GM19238 (cell line): ENCODE data around the gene CRYAB.
"Not testable (repeated sequence)": the region's sequence is repeated elsewhere in the genome, so short reads cannot be mapped to it uniquely, and the experiment has no call there.

Source experiments
- DNase-seq: peaks from one replicate; pipeline ENCODE4 v3.0.0; 2011; ENCODE audit warnings: low spot score; ENCODE audit not compliant: insufficient read length

The CRYAB gene

DNA sequence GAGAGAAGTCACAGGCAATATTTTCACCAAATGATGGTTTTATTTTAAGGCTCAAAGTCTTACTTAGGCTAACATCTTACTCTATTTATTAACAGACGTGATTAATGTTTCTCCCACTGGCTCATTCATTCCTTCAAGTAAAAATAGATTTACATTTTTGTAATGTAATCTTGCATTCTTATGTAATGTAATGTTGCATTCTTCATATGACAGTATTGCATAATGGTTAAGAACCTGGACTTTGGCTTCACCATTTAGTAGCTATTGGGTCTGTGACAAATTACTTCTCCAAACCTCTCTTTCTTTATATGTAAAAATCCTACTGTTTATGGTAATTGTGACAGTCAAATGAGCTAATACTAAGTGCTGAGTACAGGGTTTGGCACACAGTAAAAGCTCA, 22.3 kb upstream of the CRYAB start:
- DNase-seq: no peak

DNA sequence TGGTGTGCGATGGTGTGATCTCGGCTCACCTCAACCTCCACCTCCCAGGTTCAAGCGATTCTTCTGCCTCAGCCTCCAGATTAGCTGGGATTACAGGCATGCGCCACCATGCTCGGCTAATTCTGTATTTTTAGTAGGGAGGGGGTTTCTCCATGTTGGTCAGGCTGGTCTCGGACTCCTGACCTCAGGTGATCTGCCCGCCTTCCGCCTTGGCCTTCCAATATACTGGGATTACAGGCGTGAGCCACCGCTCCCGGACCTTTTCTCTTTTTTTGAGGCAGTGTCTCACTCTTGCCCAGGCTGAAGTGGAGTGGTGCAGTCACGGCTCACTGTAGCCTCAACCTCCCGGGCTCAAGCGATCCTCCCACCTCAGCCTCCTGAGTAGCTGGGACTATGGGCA, 21.6 kb upstream of the CRYAB start:
- not testable (repeated sequence) for DNase-seq

DNA sequence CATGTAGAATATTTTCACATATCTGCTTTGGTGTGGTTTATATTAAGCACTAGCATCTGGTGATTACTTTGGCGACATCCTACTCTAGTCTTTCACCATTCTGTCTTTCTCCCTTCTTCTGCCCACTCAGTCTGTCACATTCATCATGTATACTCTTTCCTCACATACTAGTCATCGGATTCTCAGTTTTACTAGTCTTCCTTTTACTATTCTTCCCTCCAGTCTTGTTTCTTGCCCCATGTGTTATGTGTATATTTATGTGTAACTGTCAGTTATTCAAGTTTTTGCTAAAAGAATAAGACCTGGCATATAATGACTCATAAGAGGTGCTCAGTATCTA, 21.0 kb upstream of the CRYAB start:
- no peak for DNase-seq

DNA sequence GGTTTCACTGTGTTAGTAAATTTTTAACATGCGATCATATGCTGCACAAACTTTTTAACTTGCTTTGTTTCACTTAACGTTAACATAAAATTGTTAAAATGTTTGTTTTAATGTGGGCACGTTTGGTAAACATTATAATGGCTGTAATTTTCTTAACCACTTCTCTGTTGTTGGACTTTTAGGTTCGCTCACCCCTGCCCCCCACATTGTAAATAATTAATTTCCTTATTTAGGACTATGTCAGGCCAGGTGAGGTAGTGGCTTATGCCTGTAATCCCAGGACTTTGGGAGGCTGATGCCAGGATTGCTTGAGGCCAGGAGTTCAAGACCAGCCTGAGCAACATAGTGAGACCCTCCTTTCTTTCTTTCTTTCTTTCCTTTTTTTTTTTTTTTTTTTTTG, 18.9 kb upstream of the CRYAB start:
- no peak for DNase-seq

DNA sequence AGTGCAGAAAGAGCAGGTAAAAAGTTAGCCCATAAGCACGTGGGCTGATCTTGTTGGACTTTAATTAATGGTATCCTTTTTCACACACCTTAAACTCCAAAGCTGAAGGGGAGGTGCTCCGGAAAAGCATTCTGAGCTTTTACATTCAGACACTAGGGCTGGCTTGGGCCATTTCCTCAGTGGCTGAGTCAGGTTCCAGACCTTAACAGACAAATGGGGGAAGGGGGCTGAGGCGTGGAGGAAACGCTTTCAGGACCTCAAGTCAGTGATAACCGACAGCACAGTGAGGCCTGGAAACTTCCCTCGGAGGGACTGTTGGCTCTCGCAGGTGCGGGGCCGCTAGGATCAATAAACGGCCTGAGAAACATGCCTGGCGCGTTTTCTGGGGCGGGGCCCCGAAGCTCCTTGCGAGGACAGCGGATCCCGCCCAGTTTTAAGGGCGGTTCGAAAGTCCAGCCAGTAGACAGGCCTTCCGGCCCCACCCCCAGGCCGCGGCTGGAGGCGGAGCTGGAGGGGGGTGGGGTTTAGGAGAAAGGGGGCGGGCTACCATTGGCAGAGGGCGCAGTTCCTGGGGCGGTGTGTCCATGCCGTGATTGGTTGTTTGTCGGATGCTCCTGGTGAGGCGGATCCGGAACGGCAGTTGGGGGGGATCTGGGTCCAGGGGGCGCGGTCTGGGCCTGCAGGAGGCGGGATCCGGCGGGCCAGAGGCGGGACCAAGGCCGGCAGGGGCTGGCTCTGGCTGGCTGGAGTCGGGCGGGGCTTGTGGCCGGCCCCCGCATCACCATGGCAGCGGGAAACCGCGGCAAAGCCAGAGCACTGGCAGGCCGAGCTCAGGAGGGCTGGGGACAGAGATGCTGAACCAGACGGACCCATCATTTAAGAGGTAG, 15.2 kb upstream of the CRYAB start:
- peak; percentile 93 for DNase-seq

DNA sequence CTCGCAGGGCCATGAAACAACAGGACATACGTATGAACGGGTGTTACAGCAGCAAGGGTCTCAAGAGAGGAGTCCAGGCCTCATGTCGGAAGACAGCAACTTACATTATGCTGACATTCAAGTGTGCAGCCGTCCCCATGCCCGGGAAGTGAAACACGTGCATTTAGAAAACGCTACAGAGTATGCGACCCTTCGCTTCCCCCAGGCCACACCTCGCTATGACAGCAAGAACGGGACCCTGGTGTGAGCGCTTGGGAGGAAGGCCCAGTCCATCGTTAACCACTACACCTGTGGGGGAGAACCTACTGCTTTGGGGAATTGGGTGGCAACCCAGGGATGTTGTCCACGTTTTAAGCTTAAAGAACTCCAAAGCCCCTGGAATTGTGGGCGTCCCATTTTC, 14.4 kb upstream of the CRYAB start:
- no peak for DNase-seq

DNA sequence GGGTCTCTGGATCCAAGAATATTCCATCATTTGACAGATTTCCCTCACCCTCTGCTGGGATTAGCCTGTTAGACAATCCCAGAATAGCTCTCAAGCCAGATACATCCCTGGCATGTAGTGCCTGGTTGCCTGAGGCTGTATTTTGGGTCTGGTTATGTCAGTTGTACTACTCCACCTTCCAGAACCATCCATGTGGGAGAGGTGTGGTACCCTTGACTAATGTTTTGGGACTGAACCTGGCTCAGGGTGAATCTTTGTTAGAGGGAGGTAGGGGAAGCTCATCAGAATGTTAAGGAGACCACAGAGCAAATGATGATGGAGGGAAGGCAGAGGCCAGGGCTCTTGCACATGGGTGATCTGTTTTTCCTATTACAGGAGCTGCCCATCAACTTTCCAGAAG, 12.4 kb upstream of the CRYAB start:
- no peak for DNase-seq

DNA sequence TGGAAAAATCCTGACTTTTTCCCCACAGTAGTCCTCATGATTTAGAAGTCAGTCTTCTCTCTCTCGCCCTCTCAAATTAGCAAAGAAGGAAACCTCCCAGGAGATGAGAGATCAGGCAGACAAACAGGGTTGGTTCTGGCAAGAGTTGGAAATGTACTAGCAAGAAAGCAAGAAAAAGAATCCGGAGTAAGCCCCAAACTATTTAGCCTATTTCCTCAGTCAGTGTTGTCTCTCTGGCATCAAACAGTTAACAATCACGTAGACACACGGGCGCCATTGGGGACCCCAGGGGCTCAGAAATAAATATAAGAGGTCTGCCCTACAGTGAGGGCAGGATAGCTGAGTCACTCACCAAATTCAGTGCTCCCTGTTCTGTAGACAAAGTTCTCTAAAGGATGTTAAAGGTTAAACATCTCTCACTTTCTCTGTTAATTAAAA, 11.8 kb upstream of the CRYAB start:
- no peak for DNase-seq

DNA sequence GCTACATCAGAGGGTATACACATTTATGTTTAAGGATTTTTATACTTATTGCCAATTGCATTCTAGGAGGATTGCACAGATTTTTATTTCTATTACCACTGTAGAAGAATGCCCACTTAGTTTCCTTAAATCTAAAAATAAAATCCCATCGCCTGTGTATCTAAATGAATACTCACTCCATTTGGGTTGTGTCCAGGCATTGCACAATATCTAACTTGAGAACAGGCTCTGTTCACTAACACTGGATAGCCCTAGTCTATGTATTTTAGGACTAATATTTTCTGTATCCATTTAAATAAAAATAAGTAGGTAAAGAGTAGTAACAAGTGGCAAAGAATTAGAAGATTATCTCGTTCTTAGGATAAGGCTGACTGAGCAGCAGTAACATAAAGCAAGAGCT, 11.2 kb upstream of the CRYAB start:
- DNase-seq: no peak

DNA sequence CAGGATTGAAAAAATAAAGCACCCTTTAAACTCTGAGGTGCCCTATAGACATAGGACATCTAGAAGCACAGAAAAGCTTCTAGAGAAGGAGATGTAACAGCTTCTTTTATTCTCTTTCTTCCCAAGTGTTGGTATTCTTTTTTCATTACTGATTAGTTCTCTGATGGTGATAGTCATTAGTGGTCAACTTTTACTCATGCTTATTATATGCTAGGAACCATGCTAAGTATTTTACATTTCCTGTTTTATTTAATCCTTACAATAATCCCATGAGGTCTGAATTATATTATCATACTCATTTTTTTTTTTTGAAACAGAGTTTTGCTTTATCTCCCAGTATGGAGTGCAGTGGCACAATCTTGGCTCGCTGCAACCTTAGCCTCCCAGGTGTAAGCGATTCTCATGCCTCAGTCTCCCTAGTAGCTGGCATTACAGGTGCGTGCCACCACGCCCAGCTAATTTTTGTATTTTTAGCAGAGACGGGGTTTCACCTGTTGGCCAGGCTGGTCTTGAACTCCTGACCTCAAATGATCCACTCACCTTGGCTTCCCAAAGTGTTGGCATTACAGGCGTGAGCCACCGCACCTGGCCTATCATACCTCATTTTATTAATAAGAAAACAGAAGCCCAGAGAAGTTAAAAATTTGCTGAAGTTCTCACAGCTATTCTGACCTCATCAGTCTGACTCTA, 10.1 kb upstream of the CRYAB start:
- DNase-seq: no peak

DNA sequence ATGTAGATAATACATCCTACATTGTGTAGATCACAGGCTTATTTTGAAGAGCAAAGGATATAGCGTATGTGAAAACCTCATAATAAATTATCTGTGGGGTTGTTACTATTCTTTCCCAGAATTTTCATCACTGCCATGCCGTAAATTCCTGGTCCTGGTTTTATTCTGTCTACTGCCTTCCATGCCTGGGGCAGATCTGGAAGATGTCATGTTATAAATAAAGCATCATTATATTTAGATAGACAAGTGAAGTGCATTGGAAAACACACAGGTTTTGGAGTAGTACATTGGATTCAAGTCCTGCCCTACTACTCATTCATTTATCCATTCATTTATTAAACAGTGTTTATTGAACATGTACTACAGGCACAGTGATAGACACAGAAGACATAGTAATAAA, 9.3 kb upstream of the CRYAB start:
- DNase-seq: no peak

DNA sequence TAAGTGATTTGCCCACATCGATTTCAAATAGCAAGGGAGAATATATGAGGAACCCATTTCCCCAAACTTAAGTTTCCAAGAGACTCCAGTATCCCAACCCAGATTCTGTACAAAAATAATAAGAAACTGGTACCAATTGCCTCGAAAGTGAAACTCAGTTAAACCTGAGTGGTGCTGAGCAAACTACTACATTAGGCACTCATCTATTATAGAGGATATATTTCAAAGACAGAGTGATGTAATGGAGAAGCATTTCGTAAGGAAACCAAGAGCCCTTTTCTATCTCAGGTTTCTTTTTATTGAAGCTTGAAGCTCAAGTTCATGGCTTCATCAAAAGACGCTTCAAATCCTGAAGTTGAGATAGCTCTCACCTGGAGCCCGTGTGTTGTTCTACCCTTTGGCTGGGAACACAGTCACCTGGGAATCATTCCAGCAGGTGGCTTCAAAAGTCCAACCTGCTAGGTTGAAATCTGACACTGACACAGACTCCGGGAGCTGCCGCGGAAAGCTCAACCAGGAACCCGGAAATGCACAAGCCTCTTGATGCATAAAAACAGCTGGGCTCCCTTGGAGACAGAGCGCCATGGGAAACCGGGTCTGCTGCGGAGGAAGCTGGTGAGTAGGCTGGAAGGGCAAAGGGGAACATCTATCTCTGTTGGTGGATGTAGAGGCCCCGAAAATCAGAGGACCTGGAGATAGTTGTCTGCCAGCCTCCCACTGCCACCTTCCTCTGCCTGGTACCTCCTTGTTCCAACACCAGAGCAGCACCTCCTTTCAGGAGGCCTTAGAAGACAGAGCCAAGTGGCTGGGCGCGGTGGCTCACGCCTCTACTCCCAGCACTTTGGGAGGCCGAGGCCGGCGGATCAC, 7.1 kb upstream of the CRYAB start, which contains the start of gene C11orf52:
Gene C11orf52 (plus strand): TSS at position 524 of the 867 bp plus-strand sequence. CDS start 60 bp downstream, at position 584.
- DNase-seq: no peak

DNA sequence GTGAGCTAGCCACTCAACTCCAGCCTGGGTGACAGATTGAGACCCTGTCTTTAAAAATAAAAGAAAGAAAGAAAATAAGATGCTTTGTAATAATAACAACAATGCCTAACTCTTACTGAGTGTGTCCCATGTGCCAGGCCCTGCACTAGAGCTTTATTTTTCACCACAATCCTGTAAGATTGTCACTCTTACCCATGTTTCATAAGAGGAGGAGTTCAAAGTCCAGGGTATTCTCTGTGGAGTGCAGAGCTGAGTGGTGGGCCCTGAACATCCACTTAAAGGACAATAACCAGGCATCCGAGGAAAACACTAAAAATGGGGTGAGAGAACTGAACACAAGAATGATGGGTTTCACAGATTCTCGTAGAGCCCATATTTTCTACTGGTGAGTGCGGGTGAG, 6.2 kb upstream of the CRYAB start:
- DNase-seq: no peak

DNA sequence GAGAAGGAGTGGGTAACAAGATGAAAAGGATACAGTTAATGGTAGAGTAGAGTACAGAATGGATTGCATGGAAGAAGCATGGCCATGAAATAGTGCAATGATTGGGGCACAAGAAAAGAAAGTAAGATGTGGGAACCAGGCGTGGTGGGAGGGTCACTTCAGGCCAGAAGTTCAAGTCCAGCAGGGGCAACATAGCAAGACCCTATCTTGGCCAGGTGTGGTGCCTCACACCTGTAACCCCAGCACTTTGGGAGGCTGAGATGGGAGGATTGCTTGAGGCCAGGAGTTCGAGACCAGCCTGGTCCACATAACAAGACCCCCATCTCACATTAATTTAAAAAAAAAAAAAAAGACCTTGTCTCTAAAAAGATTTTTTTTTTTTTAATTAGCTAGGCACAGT, 5.7 kb upstream of the CRYAB start:
- no peak for DNase-seq

DNA sequence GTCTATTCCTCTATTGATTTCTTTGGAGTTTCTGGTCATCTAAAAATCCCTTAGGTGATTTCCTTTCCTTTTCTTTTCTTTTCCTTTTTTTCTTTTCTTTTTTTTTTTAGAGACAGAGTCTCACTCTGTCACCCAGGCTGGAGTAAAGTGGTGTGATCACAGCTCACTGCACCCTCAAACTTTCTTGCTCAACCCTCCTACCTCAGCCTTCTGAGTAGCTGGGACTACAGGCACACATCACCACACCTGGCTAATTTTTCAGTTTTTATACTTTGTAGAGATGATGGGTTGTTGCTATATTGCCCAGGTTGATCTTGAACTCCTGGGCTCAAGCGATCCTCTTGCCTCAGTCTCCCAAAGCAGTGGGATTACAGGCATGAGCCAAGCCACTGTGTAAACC, 5.2 kb upstream of the CRYAB start:
- no peak for DNase-seq

DNA sequence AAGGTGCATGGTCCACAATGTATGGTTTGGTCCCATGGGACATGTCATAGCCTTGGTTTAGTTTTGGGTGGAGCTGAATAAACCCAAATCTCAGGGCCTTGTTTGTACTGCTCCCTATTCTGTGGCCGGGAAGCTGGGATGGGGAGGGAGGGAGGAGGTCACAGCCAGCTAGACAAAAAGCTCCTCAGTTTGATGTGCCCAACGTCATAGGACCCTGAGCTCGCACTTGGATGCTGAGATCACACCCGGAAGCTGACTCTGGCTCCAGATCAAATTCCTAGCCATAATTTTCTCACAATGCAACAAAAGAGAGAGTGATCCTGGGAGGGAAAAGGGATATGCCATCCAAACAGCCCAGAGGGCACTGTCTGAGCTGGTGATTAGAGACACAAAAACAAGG, 2.4 kb upstream of the CRYAB start:
- DNase-seq: no peak

DNA sequence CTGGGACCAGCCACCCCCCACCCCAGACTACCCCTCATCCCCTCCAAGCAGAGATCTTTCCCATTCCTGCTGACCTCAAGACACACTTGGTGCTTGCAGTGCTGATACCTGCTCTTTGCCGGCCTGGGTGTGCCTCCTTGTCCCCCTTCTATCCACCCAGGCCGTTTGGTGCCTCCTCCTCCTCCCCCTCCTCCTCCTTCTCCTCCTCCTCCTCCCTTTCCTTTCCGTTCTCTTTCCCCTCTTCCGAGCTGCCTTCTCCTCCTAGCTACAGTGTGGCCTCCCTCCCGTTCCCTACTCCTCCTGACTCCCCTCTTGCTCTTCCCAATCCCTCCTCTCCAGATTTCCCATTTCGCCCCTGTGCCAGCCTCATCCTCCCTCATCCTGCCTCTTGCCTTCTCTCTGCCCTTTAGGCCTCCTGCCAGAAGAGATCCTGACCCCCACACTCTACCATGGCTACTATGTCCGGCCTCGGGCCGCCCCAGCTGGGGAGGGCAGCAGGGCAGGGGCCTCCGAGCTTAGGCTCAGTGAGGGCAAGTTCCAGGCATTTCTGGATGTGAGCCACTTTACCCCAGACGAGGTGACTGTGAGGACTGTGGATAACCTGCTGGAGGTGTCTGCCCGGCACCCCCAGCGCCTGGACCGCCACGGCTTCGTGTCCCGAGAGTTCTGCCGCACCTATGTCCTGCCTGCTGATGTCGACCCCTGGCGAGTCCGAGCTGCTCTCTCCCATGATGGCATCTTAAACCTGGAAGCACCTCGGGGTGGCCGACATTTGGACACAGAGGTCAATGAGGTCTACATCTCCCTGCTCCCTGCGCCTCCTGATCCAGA, 1.7 kb upstream of the CRYAB start:
- no peak for DNase-seq

DNA sequence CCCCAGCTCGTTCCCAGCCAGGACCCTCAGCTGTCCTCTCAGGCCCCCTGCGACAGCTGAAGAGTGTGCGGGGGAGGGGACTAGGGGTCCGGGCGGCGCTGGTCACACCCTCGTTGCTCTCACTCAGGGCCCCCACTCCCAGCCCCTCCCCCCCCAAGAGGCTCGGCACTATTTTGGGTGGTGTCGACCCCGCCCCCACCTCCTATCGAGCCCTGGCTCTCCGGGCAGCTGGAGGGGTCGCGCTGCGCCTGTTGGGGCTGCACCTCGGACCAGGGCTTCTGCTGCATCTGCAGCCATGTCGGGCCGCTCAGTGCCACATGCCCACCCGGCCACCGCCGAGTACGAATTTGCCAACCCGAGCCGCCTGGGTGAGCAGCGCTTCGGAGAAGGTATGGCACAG, 965 bp upstream of the CRYAB start, which contains the start of gene HSPB2:
Gene HSPB2 (plus strand): TSS at position 200 of the 400 bp plus-strand sequence. CDS start 96 bp downstream, at position 296.
- DNase-seq: no peak

DNA sequence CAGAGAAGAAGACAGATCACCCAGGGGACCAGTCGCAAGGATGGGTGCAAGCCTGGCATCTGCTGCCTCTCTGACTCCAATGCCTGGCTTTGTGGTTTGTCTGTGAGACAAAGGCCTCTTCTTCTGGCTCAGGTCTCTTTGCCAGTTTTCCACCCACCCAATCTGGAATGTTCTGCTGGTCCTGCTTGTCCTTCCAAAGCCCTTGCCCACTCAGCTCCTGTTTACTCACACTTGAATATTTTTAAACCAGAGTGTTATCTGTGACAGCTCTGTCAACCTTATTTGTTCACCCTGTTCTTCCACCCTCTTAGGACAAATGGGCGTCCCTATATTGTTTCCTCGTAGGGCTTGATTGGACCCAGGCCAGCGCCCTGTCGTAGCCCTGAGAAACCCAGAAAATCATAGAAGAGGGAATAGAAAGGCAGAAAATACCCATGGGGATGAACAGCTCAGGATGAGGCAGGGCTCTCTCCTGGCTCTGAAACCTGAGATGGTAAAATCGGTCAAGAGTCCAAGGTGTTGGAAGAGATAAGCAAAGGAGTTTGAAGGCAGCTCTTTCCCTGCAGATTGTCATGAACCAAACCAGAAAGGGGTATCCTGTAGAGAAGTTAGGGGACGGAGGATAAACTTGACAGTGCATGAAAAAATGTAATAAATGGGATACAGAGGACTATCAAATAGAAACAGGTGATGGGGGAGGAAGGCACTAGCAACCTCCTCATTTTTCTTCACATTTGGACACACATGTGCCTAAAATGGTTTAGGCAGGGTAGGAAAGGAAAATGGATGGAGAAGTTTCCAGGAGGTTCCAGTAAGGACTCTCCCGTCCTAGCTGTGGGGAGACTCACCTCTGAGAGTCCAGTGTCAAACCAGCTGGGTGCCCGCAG, 651 bp downstream of the CRYAB start:
- no peak for DNase-seq

DNA sequence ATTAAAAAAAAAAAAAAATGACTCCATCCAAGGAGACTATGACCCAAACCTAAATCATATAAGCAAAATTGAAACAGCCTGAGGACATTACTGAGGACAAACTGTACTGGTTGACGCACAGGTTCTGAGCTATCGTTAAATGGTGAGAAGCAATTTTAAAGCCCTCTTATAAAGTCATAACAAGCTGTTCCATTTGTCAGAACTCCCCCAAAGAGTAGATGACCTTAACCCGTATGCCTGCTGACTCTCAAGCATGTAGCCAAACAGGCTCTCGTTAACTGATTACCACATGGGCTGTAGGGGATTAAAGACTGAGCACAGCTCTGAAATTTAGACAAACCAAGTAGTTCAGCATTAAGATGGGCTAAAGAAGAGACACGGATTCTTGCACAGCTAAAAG, 2.2 kb downstream of the CRYAB start:
- no peak for DNase-seq
